GM12892 (cell line): ENCODE data around the gene ALDH8A1.

ENCODE experiments used
- DNase-seq: peaks from one replicate; pipeline ENCODE4 v3.0.0; 2011; ENCODE audit not compliant: insufficient read length
- FAIRE-seq: peaks from 2 replicates; lab custom pipeline; 2011; peaks lifted over from hg19 to GRCh38; lab: Jason Lieb, UNC
- POLR2A ChIP-seq: IDR thresholded peaks from 2 replicates; pipeline ENCODE4 v1.6.1; 2011; ENCODE audit warnings: low read depth, low read length, control low read depth
- POLR2AphosphoS5 ChIP-seq: IDR thresholded peaks from 2 replicates; pipeline ENCODE4 v1.6.1; 2011; ENCODE audit warnings: low read depth, low read length, control low read depth
- TAF1 ChIP-seq: IDR thresholded peaks from 2 replicates; pipeline ENCODE4 v1.6.1; 2011; ENCODE audit warnings: low read depth, mild to moderate bottlenecking, control low read depth, low read length, borderline replicate concordance

Gene ALDH8A1

DNA sequence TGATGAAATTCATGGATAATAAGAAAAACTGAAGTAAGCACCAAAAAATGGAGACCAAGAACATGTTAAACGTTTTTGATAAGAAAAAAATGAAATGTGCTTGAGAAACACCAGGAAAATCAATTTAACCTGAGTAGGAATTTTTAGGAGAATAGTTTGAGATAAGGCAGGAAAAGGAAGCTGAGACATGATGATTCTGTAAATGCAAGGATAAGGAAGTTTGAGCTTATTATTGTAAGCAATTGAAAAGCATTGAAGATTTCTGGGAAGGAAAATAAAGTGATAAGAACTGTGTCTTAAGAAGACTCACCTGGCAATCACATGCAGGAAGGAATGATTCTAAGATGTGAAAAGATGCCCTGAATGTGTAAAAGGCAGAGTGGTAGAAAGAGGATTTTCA, 66.6 kb downstream of the ALDH8A1 start:
- FAIRE-seq (no peak), DNase-seq (no peak)
- TF ChIP-seq TAF1 (no peak), POLR2A (no peak), POLR2AphosphoS5 (no peak)

DNA sequence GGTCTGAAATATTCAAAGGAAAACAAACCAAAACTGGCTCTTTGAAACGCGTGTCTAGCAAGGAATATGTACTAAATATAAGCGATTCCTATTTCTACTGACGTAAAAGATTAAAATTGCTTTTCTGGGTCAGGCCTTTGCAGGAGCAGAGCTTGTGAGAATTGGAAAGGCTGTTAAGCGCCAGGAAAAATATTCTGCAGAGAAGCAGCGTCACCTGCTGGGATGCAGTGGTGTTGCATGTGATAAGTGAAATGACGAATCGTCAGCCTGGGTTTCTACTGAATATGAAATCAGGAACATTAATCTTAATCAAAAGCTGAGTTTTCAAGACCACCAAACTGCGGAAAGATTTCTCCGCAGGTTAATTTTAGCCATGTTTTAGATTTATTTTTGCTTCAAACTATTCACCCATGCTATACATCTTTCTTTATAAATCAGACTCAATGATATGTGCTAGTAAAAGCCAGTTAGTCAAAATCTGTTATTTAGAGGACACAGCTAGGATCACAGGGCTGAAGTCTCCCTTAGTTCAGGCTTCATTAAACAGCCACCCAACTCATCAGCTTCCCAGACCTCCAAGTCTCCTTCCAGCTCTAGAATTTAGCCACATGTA, 67.4 kb downstream of the ALDH8A1 start:
- FAIRE-seq (peak; percentile 27), DNase-seq (no peak)
- TF ChIP-seq POLR2AphosphoS5 = no peak
- no peak for TF ChIP-seq TAF1

- DNase-seq = no peak
- FAIRE-seq = no peak
- TF ChIP-seq POLR2A (no peak), TAF1 (no peak), POLR2AphosphoS5 (no peak)
Observed at GRCh38 chr6:134880487-134881190, 69.3 kb downstream of the ALDH8A1 start.

DNA sequence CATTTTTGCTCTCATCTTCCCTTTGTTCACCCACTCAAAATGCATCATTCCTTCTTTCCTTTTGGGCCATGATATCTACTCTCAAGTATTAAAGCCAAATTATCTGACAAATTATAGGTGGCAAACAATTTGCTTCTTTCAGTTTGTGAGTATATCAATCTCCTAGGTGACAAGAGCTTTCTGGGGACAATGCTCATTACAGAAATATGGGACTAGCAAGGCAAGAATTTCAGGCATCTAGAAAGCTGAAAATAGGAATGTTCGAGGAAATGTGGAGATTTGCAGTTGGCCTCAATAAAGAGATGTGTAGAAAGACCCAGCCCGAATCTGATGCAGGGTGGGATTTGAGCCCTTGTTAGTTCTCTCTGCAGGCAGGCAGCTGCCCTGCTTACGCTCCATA, 71.8 kb downstream of the ALDH8A1 start:
- TF ChIP-seq TAF1 (no peak), POLR2AphosphoS5 (no peak), POLR2A (no peak)
- DNase-seq = no peak
- no peak for FAIRE-seq

DNA sequence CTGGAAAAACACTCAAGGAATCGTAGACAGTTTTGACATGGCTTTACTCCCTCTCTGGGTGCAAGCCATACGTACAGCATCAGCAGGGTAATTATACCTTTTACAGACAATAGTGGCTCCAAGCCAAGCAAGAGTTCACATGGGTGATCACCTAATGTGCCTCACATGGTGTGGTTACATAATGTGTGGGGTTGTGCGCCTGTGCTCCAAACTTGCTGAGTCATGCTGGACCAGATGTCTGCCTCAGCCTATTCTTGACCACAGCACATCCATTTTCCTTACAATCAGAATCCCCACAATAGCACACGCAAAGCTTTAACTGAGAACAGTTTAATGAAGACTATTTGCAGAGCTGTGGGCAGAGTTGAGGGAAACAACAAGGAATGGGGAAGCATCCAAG, 74.5 kb downstream of the ALDH8A1 start:
- TF ChIP-seq POLR2AphosphoS5 (no peak), TAF1 (no peak)
- no peak for DNase-seq
- FAIRE-seq = peak; percentile 70

GRCh38 chr6:134873500-134874388, 76.2 kb downstream of the ALDH8A1 start:
- FAIRE-seq (peak; percentile 81), DNase-seq (no peak)
- TF ChIP-seq POLR2AphosphoS5 (no peak), POLR2A (no peak), TAF1 (no peak)

GRCh38 chr6:134870677-134871498, 79.0 kb downstream of the ALDH8A1 start:
- TF ChIP-seq POLR2AphosphoS5 (no peak), POLR2A (no peak), TAF1 (no peak)
- FAIRE-seq = peak; percentile 89
- peak; percentile 41 for DNase-seq

DNA sequence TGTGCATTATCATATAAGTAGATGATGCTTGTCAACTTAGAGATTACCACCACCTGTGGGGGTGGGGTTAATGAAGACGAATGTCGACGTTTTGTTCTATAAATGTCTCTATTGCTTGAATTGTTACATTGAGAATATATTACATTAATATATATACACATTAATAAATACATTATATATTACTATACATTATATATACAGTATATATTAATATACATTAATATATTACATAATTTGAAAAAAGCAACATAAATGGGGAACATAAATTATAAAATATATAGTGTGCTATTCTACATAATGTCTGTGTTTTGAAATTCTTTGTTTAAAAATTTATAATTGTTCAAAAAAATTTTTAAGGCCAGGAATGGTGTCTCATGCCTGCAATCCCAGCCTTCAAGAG, 81.1 kb downstream of the ALDH8A1 start:
- FAIRE-seq (no peak), DNase-seq (no peak)
- TF ChIP-seq TAF1 (no peak), POLR2AphosphoS5 (no peak), POLR2A (no peak)
